GM18505 (cell line): ENCODE data around the gene MET.

Source experiments
- ATAC-seq: cut with Tn5 transposase; IDR thresholded peaks from one replicate; pipeline ENCODE4 v1.9.1; 2021; ENCODE audit not compliant: unreplicated experiment
- POLR2A ChIP-seq: IDR thresholded peaks from 4 replicates; pipeline ENCODE4 v1.6.1; 2011; ENCODE audit warnings: borderline replicate concordance; ENCODE audit not compliant: insufficient read depth, insufficient read length; ENCODE audit errors: extremely low read depth

Gene MET

GRCh38 chr7:116829493-116829892, 157.5 kb downstream of the MET start:
- no peak for ATAC-seq
- no peak for TF ChIP-seq POLR2A

GRCh38 chr7:116832692-116833091, 160.7 kb downstream of the MET start:
- TF ChIP-seq POLR2A, result no peak
- no peak for ATAC-seq

- no peak for ATAC-seq
Measured at GRCh38 chr7:116834815-116835504, 163.0 kb downstream of the MET start.

GRCh38 chr7:116836048-116836447, 164.1 kb downstream of the MET start:
- TF ChIP-seq POLR2A, result no peak
- ATAC-seq, result no peak

More at GRCh38 chr7:116834815-116835504, 163.0 kb downstream of the MET start:
- TF ChIP-seq POLR2A, result no peak

- no peak for TF ChIP-seq POLR2A
- no peak for ATAC-seq
Measured at GRCh38 chr7:116836911-116837310, 164.9 kb downstream of the MET start.

- ATAC-seq, result no peak
- TF ChIP-seq POLR2A, result no peak
Measured at GRCh38 chr7:116837586-116837985, 165.6 kb downstream of the MET start.

GRCh38 chr7:116840256-116840655, 168.3 kb downstream of the MET start:
- no peak for ATAC-seq
- TF ChIP-seq POLR2A, result no peak

GRCh38 chr7:116842371-116842770, 170.4 kb downstream of the MET start:
- ATAC-seq, result no peak
- TF ChIP-seq POLR2A, result no peak

- ATAC-seq, result no peak
- no peak for TF ChIP-seq POLR2A
Measured at GRCh38 chr7:116843378-116843777, 171.4 kb downstream of the MET start.
